HCT116 (cell line): ENCODE results near the gene FITM2.

Experiments used
- EGR1 ChIP-seq: IDR thresholded peaks from 2 replicates; pipeline ENCODE4 v1.6.1; 2012; ENCODE audit warnings: low read depth
- EZH2phosphoT487 ChIP-seq: fragments of 200-600 bp; IDR thresholded peaks from 2 replicates; pipeline ENCODE4 v1.6.1; 2018; ENCODE audit warnings: antibody characterized with exemption, borderline replicate concordance
- JUND ChIP-seq: IDR thresholded peaks from 2 replicates; pipeline ENCODE4 v1.6.1; 2012
- POLR2A ChIP-seq: IDR thresholded peaks from 2 replicates; pipeline ENCODE4 v1.7.0; 2011; ENCODE audit warnings: borderline replicate concordance; ENCODE audit not compliant: insufficient read depth, insufficient read length; ENCODE audit errors: extremely low read depth
- RAD21 ChIP-seq: IDR thresholded peaks from 2 replicates; pipeline ENCODE4 v1.6.1; 2012; ENCODE audit warnings: low read depth, mild to moderate bottlenecking
- REST ChIP-seq: IDR thresholded peaks from 2 replicates; pipeline ENCODE4 v1.6.1; 2012; ENCODE audit warnings: low read depth
- SIN3A ChIP-seq: IDR thresholded peaks from 2 replicates; pipeline ENCODE4 v1.6.1; 2012; ENCODE audit warnings: low read depth
- SP1 ChIP-seq: IDR thresholded peaks from 2 replicates; pipeline ENCODE4 v1.6.1; 2012; ENCODE audit warnings: low read depth
- TF ChIP-seq, protein P1 (sequence below), 3 experiments: fragments of 200-600 bp in 1 of 3; sonication (generic) in 1 of 3; IDR thresholded peaks in 2 of 3; conservative IDR thresholded peaks in 1 of 3; 2 replicates each; pipeline ENCODE4 v1.5.1; 2012 to 2017; ENCODE audit warnings: low read depth in 2 of 3, low read length in 2 of 3, antibody characterized with exemption in 1 of 3, borderline replicate concordance in 1 of 3, control low read depth in 1 of 3, mild to moderate bottlenecking in 1 of 3, mixed read lengths in 1 of 3, mixed run types in 1 of 3, moderate library complexity in 1 of 3; ENCODE audit not compliant: insufficient read depth in 1 of 3

- TF ChIP-seq, protein P1, sequence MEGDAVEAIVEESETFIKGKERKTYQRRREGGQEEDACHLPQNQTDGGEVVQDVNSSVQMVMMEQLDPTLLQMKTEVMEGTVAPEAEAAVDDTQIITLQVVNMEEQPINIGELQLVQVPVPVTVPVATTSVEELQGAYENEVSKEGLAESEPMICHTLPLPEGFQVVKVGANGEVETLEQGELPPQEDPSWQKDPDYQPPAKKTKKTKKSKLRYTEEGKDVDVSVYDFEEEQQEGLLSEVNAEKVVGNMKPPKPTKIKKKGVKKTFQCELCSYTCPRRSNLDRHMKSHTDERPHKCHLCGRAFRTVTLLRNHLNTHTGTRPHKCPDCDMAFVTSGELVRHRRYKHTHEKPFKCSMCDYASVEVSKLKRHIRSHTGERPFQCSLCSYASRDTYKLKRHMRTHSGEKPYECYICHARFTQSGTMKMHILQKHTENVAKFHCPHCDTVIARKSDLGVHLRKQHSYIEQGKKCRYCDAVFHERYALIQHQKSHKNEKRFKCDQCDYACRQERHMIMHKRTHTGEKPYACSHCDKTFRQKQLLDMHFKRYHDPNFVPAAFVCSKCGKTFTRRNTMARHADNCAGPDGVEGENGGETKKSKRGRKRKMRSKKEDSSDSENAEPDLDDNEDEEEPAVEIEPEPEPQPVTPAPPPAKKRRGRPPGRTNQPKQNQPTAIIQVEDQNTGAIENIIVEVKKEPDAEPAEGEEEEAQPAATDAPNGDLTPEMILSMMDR (IDR thresholded peaks at IDR 0.05 in 2 of 3, conservative IDR thresholded peaks at IDR 0.05 in 1 of 3; ENCODE audit: borderline replicate concordance in 1 of 3, insufficient read depth in 1 of 3, low read depth in 2 of 3, low read length in 2 of 3), result no peak
- TF ChIP-seq RAD21, result no peak
- TF ChIP-seq REST, result no peak
- TF ChIP-seq JUND, result no peak
- TF ChIP-seq POLR2A, result no peak
- TF ChIP-seq SP1, result no peak
- TF ChIP-seq EGR1, result no peak
- TF ChIP-seq SIN3A, result no peak
- no peak for TF ChIP-seq EZH2phosphoT487
These were observed 4.1 kb downstream of the FITM2 start for GRCh38 chr20:44306927-44307326.
